Liver (tissue), 9 donors: Measurements from ENCODE around the gene TBC1D8B. TPM values are rescaled to one million over a fixed set of nuclear protein-coding genes. Genes with fewer than 3 reads are reported as not detected.
"Not testable (repeated sequence)": the region's sequence is repeated elsewhere in the genome, so short reads cannot be mapped to it uniquely, and the experiment has no call there.

Experiments
- DNase-seq: peaks from one replicate; pipeline ENCODE4 v3.0.0-alpha.2; 2017; ENCODE audit warnings: low spot score
- H3K27ac ChIP-seq, 2 donors: one replicate each; pipeline ENCODE4 v1.7.0; 2013; ENCODE audit warnings: inconsistent platforms in 2 of 2, low read length in 2 of 2, control low read depth in 1 of 2, low read depth in 1 of 2, mild to moderate bottlenecking in 1 of 2
- H3K27me3 ChIP-seq, 4 donors: one replicate each; pipeline versions ENCODE4 v1.6.1 to v1.7.0; 2013; ENCODE audit warnings: low read length in 3 of 4, inconsistent platforms in 1 of 4, mild to moderate bottlenecking in 1 of 4, moderate library complexity in 1 of 4; ENCODE audit not compliant: control insufficient read depth in 4 of 4, insufficient read depth in 4 of 4
- H3K36me3 ChIP-seq, 4 donors: one replicate each; pipeline versions ENCODE4 v1.6.1 to v1.7.0; 2013; ENCODE audit warnings: low read length in 3 of 4, mild to moderate bottlenecking in 3 of 4, low read depth in 1 of 4, moderate library complexity in 1 of 4; ENCODE audit not compliant: control insufficient read depth in 4 of 4, insufficient read depth in 3 of 4
- H3K4me1 ChIP-seq, 4 donors: one replicate each; pipeline versions ENCODE4 v1.6.1 to v1.7.0; 2013; ENCODE audit warnings: low read length in 3 of 4, mild to moderate bottlenecking in 3 of 4, moderate library complexity in 1 of 4; ENCODE audit not compliant: control insufficient read depth in 4 of 4, insufficient read depth in 4 of 4
- H3K4me3 ChIP-seq, 3 donors: one replicate each; pipeline versions ENCODE4 v1.6.1 to v1.7.0; 2013; ENCODE audit warnings: low read length in 3 of 3, control low read depth in 1 of 3, low read depth in 1 of 3, mild to moderate bottlenecking in 1 of 3
- H3K9ac ChIP-seq, 2 donors: one replicate each; pipeline ENCODE4 v1.7.0; 2013; ENCODE audit warnings: low read length in 2 of 2, mild to moderate bottlenecking in 2 of 2, moderate library complexity in 2 of 2, control low read depth in 1 of 2, low read depth in 1 of 2
- H3K9me3 ChIP-seq, 4 donors: one replicate each; pipeline versions ENCODE4 v1.6.1 to v1.7.0; 2013; ENCODE audit warnings: low read length in 3 of 4; ENCODE audit not compliant: control insufficient read depth in 4 of 4
- ATF3 ChIP-seq: IDR thresholded peaks from 2 replicates; pipeline ENCODE4 v1.6.1; 2016; ENCODE audit warnings: antibody characterized with exemption
- CTCF ChIP-seq: fragments of 150-350 bp; IDR thresholded peaks from 2 replicates; pipeline ENCODE4 v1.5.1; 2017; ENCODE audit warnings: improper control_type of control experiment, low read depth, low read length; ENCODE audit not compliant: missing input control
- EGR1 ChIP-seq, 2 donors: IDR thresholded peaks; 2 replicates each; pipeline ENCODE4 v1.6.1; 2016 to 2018; ENCODE audit warnings: antibody characterized with exemption in 2 of 2, low read depth in 2 of 2
- FOXA1 ChIP-seq: IDR thresholded peaks from 2 replicates; pipeline ENCODE4 v1.6.1; 2016; ENCODE audit warnings: antibody characterized with exemption
- RAD21 ChIP-seq, 2 donors: IDR thresholded peaks; 2 replicates each; pipeline ENCODE4 v1.6.1; 2016; ENCODE audit warnings: antibody characterized with exemption in 2 of 2, mild to moderate bottlenecking in 2 of 2
- REST ChIP-seq: IDR thresholded peaks from 2 replicates; pipeline ENCODE4 v1.6.1; 2016; ENCODE audit warnings: antibody characterized with exemption, mild to moderate bottlenecking
- RXRA ChIP-seq, 2 donors: IDR thresholded peaks; 2 replicates each; pipeline ENCODE4 v1.6.1; 2017 to 2018; ENCODE audit warnings: antibody characterized with exemption in 2 of 2, mild to moderate bottlenecking in 1 of 2
- SP1 ChIP-seq: IDR thresholded peaks from 2 replicates; pipeline ENCODE4 v1.6.1; 2018; ENCODE audit warnings: antibody characterized with exemption, mild to moderate bottlenecking
- YY1 ChIP-seq: IDR thresholded peaks from 2 replicates; pipeline ENCODE4 v1.6.1; 2016; ENCODE audit warnings: antibody characterized with exemption, mild to moderate bottlenecking
- ZBTB33 ChIP-seq: IDR thresholded peaks from 2 replicates; pipeline ENCODE4 v1.6.1; 2016; ENCODE audit warnings: antibody characterized with exemption
- WGBS: extraction: QIAGEN DNeasy Blood & Tissue Kit; methylation state at CpG from one replicate; pipeline ENCODE4 v1.1.7; 2013; 5-methylcytosine and 5-hydroxymethylcytosine counted together
- polyA plus RNA-seq, 2 donors: library from polyadenylated mRNA; stranded (reverse) in 1 of 2; unstranded in 1 of 2; fragments of 200-250 nt in 1 of 2; fragments of >200 nt in 1 of 2; fragmentation: Nextera tagmentation in 1 of 2; extraction: Ambion mirVana in 1 of 2; gene quantifications; one replicate each; pipeline versions ENCODE4 v1.2.1 to v1.2.3, GENCODE V29; 2013 to 2015
- total RNA-seq, 2 donors: library from RNA; depleted of rRNA; stranded (reverse); fragments of >200 nt; gene quantifications; one replicate each; pipeline ENCODE4 v1.2.3, GENCODE V29; 2014
- donor health status: healthy.
- donor health status: healthy.
- donor health status: healthy.
- donor health status: healthy.
- donor health status: healthy.

The TBC1D8B gene
- total and polyA plus RNA-seq, 4 donors = 3.7 to 12.1 (median 4.7) TPM

GRCh38 chrX:106811131-106811910 is 8.8 kb downstream of the TBC1D8B start:
- Histone ChIP-seq H3K9me3 (no peaks in the 10 kb centered on the region), H3K4me3 (no peak overlapping the region), H3K4me1 (peaks cover 0 to 2% (median under 1%) of the 10 kb centered on the region in 4 donors), H3K27me3 (peaks cover 0 to 4% (median 0%) of the 10 kb centered on the region in 4 donors), H3K9ac (no peak overlapping the region), H3K27ac (no peak overlapping the region), H3K36me3 (no peaks in the 10 kb centered on the region)
- TF ChIP-seq REST (no peak), ZBTB33 (no peak), CTCF (no peak), RXRA (IDR thresholded peaks at IDR 0.05) (no peak), SP1 (no peak), RAD21 (IDR thresholded peaks at IDR 0.05) (no peak), ATF3 (no peak), YY1 (no peak), EGR1 (IDR thresholded peaks at IDR 0.05; ENCODE audit: low read depth in 2 of 2) (no peak), FOXA1 (no peak)
- WGBS = 54% methylated on average over 7 of the region's 7 CpGs
- no peak for DNase-seq

GRCh38 chrX:106812930-106813329 is 10.5 kb downstream of the TBC1D8B start:
- H3K36me3 ChIP-seq, H3K27me3 ChIP-seq, H3K4me1 ChIP-seq, DNase-seq, H3K4me3 ChIP-seq, H3K9me3 ChIP-seq, H3K27ac ChIP-seq, H3K9ac ChIP-seq: not testable (repeated sequence)
- WGBS = 93% methylated on average over 5 of the region's 5 CpGs

- H3K9ac ChIP-seq, H3K36me3 ChIP-seq, H3K4me3 ChIP-seq, H3K27me3 ChIP-seq, H3K27ac ChIP-seq, H3K9me3 ChIP-seq, H3K4me1 ChIP-seq, DNase-seq: not testable (repeated sequence)
- 95% methylated on average over 3 of the region's 3 CpGs for WGBS
Observed at GRCh38 chrX:106814093-106814492, 11.6 kb downstream of the TBC1D8B start.
